Measurements from ENCODE around the gene RACGAP1.

RACGAP1 gene

GRCh38 chr12:50025187-50026059 lies at the start of gene RACGAP1:
Gene RACGAP1, minus strand, starts transcription at chr12:50025494. Its CDS starts 8,779 bp downstream, at chr12:50016715.
- DNase-seq: peak; percentile 98 to 100

GRCh38 chr12:50073712-50074111 lies 48.4 kb upstream of the RACGAP1 start:
- DNase-seq: no peak

- no peak for DNase-seq
These were observed 47.9 kb upstream of the RACGAP1 start for GRCh38 chr12:50073206-50073605.

- no peak for DNase-seq
These were observed 47.1 kb upstream of the RACGAP1 start for GRCh38 chr12:50072198-50072907.

- DNase-seq: peak; percentile 73 to 89
These were observed 45.2 kb upstream of the RACGAP1 start for GRCh38 chr12:50070314-50071060.

GRCh38 chr12:50069539-50069938 lies 44.2 kb upstream of the RACGAP1 start:
- DNase-seq: peak; percentile 39 to 46

- no peak for DNase-seq
These were observed 43.8 kb upstream of the RACGAP1 start for GRCh38 chr12:50069069-50069468.

GRCh38 chr12:50066402-50066801 lies 41.1 kb upstream of the RACGAP1 start:
- DNase-seq: peak; percentile 62 to 84

GRCh38 chr12:50065726-50066310 lies 40.5 kb upstream of the RACGAP1 start:
- no peak for DNase-seq

GRCh38 chr12:50062728-50063460 lies 37.6 kb upstream of the RACGAP1 start:
- DNase-seq: no peak

GRCh38 chr12:50061946-50062686 lies 36.8 kb upstream of the RACGAP1 start:
- no peak for DNase-seq

GRCh38 chr12:50061171-50061570 lies 35.9 kb upstream of the RACGAP1 start:
- peak; percentile 47 to 57 for DNase-seq

- no peak for DNase-seq
These were observed 34.8 kb upstream of the RACGAP1 start for GRCh38 chr12:50060120-50060468.

GRCh38 chr12:50059440-50060119 lies 34.3 kb upstream of the RACGAP1 start:
- peak; percentile 47 to 65 for DNase-seq

- no peak for DNase-seq
These were observed 33.5 kb upstream of the RACGAP1 start for GRCh38 chr12:50058743-50059312.

- DNase-seq: no peak
These were observed 32.8 kb upstream of the RACGAP1 start for GRCh38 chr12:50057896-50058670.

- DNase-seq: no peak
These were observed 31.9 kb upstream of the RACGAP1 start, which contains the start of gene ASIC1 for GRCh38 chr12:50057000-50057841. Gene ASIC1, plus strand, starts transcription at chr12:50057596. Its CDS starts 1,171 bp downstream, at chr12:50058767.

GRCh38 chr12:50056639-50056976 lies 31.3 kb upstream of the RACGAP1 start:
- no peak for DNase-seq

All from inflammatory macrophage treated with lipopolysaccharide for 1 hour (primary cell).